Fibroblast of skin of abdomen (primary cell): Measurements from ENCODE around the gene LRP1B.

ENCODE experiments used
- DNase-seq: peaks from one replicate; pipeline ENCODE4 v3.0.0-alpha.2; 2013

The LRP1B gene

DNA sequence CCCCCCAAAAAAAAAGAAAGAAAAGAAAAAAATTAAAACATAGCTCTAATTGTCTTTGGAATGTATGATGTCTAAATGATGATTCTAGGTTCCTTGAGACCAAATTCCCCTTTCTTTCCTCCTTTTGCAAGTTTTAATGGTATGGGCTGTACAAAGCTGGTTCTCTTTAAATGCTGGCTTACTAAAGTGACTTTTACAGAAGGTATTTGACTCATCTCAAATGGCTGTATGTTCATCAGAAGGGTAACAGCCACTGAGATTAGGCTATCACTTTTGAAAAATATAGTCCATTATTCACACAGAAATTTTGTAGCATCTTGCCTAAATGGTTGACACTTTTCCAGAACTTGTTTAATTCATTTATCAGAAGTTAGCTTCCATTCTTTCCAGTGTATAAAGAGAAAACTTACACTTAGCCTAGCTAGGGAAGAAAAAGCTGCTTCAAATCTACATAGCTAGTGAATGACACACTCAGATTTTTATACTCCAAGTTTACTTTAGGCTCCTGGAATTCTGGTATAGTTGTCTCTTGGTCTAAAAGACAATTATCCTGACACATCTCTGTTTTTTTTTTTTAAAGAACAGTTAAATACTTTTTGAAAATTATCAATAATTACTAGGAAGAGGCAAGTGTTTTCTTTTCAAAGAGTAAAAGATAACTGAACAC is 622.6 kb downstream of the LRP1B start:
- peak; percentile 21 for DNase-seq

DNA sequence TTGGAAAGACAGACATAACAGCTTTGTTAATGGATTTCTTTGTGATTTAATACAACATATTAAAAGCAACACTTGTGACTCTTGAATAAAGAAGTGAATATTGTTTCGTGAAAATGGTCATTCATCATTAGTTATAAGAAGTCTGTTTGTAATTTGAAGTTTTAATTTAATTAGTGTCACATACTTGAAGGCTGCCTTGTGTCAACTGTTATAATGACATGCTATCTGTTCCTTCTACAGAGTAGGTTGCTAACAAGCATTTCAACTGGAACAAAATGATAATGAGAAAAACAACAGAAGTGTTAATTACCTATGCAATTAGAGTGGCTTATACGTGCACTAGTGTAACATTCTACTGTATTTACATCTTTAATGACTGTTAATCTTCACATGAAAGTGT is 624.7 kb downstream of the LRP1B start:
- DNase-seq: no peak

DNA sequence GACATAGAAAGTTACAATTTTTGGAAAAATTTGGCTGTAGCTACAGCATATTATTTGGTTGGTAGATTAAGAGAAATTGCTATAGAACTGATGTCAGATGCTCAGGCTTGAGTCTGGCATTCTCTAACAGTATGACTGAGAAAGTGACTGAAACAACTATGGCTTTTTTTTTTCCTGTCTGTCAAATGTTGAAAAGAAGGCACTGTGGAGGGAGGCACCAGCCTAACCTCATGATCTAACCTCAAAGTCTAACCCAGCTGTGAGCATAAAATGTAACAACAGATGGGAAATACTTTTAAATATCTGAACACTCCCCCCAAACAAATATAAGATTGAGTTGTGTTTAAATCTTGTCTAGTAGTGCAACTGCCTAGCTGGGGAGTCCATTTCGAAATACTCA is 629.1 kb downstream of the LRP1B start:
- DNase-seq: no peak

DNA sequence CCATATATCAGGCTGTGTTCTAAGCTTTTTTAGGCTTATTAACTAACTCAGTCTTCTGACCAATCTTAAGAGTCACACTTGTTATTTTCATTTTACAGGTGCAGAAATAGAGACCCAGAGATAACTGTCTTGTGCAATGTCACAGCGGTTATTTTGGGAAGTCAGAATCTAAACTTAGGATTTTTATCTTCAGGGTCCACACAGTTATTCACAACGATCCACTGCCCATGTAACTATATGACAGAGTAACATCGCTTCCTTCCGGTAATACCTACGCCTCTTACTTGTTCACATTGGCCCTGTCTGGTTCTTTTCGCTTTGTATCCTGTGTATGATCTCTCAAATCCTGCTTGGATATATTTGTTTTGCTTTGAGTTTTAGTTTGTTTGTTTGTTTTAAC is 631.7 kb downstream of the LRP1B start:
- DNase-seq: no peak

DNA sequence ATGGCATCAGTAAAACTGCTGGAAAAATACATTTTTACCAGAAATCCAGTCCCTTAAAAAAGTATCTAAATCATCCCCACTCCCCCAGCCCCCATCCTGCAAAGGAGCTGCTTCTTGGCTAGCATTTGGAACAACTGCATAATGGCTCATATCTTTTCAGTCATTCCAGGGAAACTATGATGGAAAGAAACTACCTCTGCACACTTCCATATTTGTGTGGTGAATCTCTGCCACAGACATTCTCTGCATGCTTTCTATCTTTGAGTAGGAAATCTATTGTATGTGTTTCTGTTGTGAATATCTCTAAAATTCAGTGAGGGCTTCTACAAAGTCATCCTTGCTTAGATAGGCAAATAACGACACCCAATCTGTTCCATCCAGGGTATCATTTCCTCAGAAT is 632.3 kb downstream of the LRP1B start:
- DNase-seq: peak; percentile 68

DNA sequence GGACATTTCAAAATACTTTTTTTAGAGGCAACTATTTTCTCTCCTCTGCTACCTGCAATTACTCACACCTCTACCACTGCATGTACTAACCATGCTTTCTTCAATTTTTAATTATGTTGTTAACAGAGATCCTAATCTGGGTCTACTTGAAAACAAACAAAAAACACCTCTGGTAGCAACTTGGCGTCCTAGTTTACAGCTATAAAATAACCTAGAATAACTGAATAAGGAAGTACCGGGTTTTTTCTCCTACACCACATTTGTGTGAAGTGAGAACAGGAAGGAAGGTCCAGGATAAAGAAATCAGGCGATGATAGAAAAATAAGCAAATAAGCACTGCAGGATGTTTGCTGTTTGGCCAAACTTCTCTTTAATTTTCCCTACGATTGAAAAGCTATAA is 633.5 kb downstream of the LRP1B start:
- no peak for DNase-seq

DNA sequence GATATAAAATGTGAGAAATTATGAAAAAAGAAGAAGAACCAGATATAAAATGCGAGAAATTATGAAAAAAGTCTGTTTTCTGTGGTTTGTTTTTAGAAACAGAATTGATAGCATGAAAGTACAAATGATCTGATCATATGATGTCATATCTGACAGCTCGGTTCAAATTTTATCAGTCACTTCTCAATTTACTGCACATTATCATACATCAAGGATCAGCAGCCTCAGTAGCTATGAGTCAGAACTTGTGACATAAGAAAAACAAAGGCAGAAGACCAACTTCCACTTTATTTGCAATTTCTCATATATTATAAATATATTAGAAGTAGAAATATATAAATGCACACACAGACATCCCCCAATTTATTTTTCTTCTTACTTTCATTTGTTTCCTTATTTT is 634.0 kb downstream of the LRP1B start:
- no peak for DNase-seq

DNA sequence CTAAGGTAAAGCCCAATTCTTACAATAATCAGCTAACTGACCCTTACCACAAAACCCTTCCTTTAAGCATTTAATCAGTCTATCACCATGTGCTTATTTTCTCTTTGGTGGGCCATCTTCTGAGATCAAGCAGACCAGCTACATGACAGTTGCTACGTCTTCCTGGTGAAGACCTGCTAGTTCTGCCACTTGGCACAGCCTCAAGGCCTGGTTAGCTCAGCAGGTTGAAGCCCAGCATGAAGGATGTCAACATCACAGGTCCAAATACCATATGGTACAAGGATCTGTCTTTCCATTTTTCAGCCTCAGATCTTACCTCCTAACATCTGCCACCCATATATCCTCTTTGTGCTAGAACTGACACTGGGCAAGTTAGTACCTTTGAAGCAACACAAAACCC is 636.9 kb downstream of the LRP1B start:
- no peak for DNase-seq

DNA sequence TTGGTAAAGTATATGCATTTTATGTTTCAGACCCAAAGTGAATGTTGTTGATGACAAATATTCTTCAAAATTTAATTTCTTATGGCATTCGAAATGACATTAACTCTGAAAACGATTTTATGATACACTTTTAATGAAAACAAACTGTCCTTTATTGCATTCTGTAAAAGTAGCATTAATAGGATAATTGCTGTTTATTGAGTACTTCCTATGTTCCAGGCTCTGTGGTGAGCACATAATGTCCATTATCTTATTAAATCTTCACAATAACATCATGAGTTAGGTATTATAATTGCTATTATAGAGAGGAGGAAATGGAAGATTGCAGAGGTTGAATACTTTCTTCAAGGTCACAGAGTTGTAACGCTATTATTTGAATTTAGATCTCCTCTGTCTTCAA is 638.0 kb downstream of the LRP1B start:
- no peak for DNase-seq

DNA sequence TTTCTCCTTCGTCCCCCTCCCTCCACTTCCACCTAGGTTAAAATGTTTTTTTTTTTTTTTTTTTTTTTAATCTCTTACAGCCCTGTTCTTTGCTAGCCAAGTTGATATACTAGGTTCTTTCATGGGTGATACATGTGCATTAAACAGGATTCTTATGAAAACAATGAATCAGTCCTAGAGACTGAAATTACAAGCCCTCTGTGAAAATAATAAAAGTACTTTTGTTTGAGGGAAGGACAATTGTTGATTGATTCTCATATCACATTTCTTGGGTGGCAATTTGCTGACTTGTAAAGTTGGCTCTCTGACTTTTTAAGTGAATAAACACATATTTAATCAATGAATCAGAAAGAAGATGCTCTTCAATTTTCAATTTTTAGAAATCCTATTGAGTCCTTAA is 639.9 kb downstream of the LRP1B start:
- DNase-seq: no peak

DNA sequence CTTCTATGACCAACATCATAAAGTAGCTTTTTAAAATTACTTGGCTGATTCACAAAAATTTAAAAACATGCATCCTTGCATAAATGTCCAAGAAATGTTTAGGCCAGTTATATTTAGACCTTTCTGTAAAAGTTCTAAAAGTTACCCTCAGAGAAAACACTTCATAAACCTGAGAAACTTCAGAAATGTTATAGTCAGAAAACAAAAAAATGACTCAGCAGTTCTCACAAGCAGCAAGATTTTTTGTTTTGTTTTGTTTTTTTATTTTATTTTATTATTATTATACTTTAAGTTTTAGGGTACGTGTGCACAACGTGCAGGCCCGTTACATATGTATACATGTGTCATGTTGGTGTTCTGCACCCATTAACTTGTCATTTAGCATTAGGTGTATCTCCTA is 648.1 kb downstream of the LRP1B start:
- DNase-seq: no peak

DNA sequence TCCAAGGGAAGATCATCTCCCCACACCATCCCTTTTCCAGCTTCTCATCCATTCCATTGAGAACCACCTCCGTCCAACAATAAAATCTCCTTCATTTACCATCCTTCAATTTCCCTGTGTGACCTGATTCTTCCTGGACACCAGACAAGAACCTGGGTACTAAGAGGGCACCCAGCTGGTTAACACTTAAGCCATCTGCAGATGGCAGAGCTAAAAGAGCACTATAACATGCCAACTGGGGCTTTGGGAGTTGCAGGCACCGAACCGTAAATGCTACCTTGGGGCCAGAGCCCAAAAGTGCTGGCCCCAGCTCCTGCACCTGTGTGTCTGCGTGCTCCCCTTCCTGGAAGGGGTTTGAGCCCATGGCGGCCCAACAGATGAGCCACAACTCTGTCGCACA is 655.0 kb downstream of the LRP1B start:
- DNase-seq: no peak

DNA sequence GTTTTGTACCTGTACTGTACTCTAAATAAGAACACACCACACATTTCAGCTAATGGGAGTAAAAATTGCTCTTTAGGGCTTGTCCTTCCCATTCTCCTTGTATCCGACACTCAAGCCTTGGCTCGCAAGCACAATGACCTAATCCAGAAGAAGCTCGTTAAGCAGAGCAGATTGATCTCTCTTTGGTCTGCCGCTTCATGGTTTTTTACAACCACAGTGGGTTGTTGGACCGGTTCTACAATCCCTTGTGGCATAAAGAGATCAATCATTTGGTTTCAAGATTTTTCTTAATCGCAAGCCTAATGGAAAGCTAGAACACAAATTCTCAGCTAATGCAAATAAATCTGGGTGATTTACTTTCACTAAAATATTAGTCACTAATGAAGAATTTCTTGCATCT is 662.1 kb downstream of the LRP1B start:
- DNase-seq: no peak

DNA sequence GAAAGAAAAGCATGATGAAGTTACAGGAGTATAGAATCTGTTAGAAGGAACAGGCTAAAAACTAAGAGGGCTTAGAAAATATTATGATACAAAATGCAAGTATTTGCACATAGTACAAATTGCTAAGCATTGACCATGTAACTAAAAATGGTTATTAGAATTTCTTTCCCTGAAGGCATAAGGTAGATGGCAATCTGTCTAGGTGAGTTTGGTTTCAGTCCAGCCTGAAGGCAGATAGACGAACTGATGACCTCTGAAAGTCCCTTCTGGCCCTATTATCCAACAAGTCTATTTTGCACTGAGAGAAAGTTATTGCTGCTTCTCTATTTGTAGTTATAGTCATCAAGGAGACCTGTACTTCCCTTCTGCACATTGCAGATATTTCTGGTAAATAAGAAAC is 663.5 kb downstream of the LRP1B start:
- no peak for DNase-seq

DNA sequence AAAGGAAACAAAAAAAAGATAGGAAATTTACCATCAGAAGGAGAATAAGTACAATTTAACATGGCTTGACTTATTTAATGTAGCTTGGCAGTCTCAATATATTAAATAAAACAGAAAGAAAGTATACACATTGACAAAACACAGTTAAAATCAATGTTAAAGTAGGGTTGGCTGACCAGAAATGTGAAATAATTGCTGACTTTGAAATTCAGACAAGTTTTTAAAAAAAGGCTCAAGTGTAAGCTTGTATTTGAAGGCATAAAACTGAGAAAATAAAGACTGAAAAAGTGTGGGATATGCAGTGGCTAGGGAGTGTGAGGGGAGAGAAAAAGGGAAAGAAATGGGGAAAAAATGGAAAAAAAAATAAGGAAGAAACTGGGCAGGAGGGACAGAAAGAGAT is 665.8 kb downstream of the LRP1B start:
- no peak for DNase-seq

DNA sequence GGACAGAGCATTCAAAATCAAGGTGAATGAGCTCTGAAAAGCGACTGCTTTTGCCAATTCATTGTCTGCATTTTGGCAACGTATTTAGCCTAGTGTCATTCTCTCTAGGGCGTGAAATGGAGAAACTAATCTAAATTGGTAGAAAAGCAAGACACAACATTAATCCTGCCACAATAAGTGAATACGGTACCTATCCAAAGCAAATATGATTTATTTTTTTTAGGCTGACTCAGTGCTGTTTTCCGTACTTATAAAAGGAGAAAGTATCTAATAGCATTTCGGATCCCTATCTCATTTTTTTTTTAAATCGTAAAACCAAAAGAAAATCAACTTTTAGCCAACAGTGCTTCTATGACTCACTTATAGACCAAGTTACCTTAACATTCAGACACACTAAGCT is 672.5 kb downstream of the LRP1B start:
- no peak for DNase-seq

DNA sequence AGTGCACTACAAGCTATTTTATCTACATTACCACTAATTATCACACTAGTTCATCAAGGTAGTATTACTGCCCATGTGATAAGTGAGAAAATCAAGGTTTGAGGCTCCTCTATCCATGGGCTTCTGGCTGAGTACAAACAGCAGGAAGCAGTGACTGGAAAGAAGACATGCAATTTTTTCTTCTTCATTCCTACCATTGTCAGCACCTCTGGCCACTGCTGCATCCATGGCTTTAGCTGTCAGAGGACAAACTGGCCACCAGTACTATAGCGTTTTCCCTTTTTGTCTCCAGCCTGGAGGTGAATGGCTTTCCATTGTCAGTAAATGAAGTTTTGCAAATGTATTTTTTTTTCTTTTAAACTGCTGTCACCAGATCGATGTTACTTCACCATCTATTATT is 674.9 kb downstream of the LRP1B start:
- DNase-seq: no peak

DNA sequence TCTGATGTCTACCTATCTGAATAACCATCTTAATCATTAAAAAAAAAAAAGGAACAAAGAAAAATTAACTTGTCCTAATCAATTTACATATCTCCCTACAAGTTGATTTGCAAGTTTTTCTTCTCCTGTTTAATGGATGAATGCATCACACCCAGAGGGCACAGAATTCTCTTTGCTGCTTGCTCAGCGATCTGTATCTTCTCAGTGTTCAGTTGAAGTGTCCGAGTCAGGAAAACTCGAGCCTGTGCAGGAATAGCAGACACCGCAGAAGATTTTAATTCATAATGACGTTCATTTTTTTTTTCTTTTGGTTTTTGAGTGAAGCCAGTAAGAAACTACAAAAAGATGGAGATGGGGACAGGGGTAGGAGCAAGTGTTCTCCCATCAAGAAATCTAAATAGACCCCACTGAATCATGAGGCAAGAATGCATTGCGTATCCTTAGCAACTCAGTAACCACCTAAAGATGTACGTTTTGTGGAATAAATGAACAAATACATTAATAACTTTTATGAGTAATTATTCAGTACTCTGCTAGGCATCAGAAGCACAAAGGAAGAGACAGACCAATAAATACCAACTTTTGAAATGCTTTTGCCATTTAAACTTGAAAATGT is 675.5 kb downstream of the LRP1B start:
- no peak for DNase-seq

DNA sequence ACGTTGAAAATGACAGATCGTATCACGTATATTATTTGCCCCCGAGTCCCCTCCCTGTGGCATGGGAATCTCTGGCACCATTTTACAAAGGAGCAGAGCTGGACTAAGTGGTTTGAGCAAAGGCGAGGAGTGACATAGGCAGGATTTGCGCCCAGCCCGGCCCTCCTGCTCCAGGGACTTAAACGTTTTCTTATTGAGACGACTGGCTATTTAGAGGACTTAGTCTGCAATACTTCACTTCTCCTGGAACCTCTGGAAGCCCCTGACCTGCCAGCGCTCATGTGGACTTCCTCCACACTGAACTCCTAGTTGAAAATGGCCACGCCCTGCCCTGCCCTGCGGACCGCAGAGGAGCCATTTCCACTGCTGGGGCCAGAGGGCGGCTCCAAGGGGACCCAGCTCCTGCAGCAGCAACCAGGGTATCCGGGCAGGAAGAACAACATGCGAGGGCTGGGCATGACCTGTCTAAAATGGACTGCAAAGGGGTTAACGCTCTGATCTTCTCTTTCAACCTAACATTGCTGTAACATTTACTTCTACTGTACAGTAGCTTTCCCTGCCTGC is 690.7 kb downstream of the LRP1B start:
- no peak for DNase-seq

DNA sequence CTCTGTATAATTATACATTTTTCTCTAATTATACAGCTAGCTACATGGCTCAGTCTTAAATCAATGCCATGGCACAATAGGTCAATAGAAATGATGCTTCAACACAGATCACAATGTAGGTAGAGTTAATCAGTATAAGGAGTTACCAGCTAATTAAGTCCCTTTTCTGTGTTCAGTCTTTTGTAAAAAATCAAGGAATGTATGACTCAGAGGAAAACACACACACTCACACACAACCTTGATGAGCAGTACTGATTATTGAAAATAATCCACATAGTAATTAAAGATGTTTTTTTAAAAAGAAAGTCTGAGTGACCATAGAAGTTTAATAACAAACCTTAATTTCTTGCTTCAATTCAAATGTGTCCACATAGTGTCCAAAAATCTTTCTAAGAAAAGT is 691.3 kb downstream of the LRP1B start:
- peak; percentile 9 for DNase-seq

DNA sequence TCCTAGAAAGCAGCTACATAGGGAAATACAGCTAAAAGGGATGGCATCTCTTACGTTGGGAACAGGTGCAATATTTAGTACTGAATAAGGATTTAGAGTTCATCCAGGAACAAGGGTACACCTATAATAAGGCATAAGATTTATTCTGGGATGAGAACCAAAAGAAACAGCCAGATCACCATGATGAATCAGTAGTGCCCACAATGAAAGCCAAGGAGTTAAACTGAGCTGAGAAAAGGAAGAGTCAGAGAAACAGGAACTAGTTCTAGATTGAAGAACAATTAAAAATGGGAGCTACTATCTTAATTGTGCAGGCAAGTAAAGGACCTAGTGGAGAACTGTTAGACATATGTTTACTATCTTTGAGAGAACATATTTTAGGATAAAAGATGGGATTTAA is 692.3 kb downstream of the LRP1B start:
- no peak for DNase-seq

DNA sequence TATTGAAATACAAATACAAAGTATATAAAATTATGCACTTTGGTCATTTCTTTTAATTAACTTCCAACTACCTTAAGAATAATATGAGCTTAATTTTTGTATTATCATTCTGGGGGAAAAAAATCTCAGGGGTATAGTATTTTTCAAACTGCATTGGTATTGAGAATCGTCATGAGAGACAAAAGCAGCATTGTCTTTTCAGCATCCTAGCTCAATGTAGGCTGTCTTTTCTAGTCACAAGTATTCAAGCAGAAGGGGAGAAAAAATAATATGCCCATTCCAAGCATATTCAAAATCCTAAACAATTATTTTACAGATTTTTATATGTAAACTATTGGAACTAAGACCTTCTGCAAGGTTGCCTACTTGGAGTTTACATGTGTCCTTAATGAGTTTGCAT is 693.3 kb downstream of the LRP1B start:
- no peak for DNase-seq

DNA sequence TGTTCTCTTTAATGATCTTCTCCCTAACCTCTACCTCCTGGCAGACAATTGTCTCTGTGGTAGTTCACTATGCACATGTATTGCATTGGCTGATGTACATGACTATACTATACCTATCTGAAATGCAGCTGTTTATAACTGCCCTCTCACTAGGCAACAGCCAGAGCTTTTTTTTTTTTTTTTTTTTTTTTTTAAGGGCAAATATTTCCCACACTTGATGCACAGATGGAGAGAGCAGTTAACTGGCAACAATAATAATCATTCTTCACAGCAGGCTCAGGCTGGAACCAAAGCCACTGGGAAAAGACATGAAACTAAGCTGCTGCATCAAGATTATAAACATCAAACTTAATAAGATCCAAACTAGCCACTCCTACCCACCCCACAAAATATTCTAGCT is 707.7 kb downstream of the LRP1B start:
- DNase-seq: no peak

DNA sequence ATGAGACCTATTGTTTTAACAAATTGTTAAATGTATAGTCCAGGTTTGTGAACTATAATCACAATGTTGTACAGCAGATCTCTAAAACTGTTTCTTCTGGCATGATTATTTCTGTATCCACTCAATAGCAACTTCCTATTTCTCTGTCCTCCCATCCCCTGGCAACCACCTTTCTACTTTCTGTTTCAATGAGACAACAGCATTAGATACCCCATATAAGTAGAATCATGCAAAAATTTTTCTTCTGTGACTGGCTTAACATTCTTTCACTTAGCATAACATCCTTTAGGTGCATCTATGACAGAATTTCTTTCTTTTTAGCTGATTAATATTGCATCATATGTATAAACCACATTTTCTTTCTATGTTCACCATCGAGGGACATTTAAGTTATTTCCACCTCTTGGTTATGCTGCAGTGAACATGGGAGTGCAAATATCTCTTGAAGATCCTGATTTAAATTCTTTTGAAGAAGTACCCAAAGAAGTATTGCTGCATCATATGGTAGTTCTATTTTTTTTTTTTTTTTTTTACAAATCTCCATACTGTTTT is 713.5 kb downstream of the LRP1B start:
- DNase-seq: peak; percentile 20
